DMS79 treated with DMSO at 0.1 percent for 48 hours (cell line): ENCODE results near the gene SUGP2.

ENCODE experiments used
- DNase-seq: peaks from one replicate; lab custom pipeline; 2025; lab: John Stamatoyannopoulos, UW

SUGP2 gene

GRCh38 chr19:19033426-19034203, at the start of gene SUGP2, which contains the start of gene ARMC6:
Gene SUGP2 (minus strand): TSS chr19:19033517. CDS start chr19:19031071, 2,446 bp downstream.
Gene ARMC6 (plus strand): TSS chr19:19033603. CDS start chr19:19034210, 607 bp downstream.
- peak; percentile 82 for DNase-seq

- DNase-seq = no peak
Observed at GRCh38 chr19:19081642-19082151, 48.4 kb upstream of the SUGP2 start.

- no peak for DNase-seq
Observed at GRCh38 chr19:19079571-19079970, 46.3 kb upstream of the SUGP2 start.

GRCh38 chr19:19078801-19079200, 45.5 kb upstream of the SUGP2 start:
- no peak for DNase-seq

GRCh38 chr19:19077103-19077502, 43.8 kb upstream of the SUGP2 start:
- no peak for DNase-seq

GRCh38 chr19:19076476-19076875, 43.2 kb upstream of the SUGP2 start:
- DNase-seq = no peak

- DNase-seq = no peak
Observed at GRCh38 chr19:19075126-19075525, 41.8 kb upstream of the SUGP2 start.

- no peak for DNase-seq
Observed at GRCh38 chr19:19074196-19074882, 41.0 kb upstream of the SUGP2 start.

- DNase-seq = no peak
Observed at GRCh38 chr19:19071897-19072296, 38.6 kb upstream of the SUGP2 start.

- no peak for DNase-seq
Observed at GRCh38 chr19:19068659-19069654, 35.6 kb upstream of the SUGP2 start.

- no peak for DNase-seq
Observed at GRCh38 chr19:19067276-19068072, 34.2 kb upstream of the SUGP2 start.

GRCh38 chr19:19064811-19065745, 31.8 kb upstream of the SUGP2 start:
- DNase-seq = peak; percentile 18

GRCh38 chr19:19064098-19064722, 30.9 kb upstream of the SUGP2 start:
- DNase-seq = no peak

GRCh38 chr19:19063183-19064097, 30.1 kb upstream of the SUGP2 start, which contains the start of gene SLC25A42:
Gene SLC25A42 (plus strand): TSS chr19:19063994. CDS start chr19:19096125, 32,131 bp downstream.
- peak; percentile 99 for DNase-seq

- DNase-seq = no peak
Observed at GRCh38 chr19:19062454-19063182, 29.3 kb upstream of the SUGP2 start.

GRCh38 chr19:19061506-19061905, 28.2 kb upstream of the SUGP2 start:
- DNase-seq = peak; percentile 7

- DNase-seq = no peak
Observed at GRCh38 chr19:19059837-19060611, 26.7 kb upstream of the SUGP2 start.
